HL-60 (cell line): ENCODE data around the gene RAB23.

Experiments
- CTCF ChIP-seq: IDR thresholded peaks from one replicate; pipeline ENCODE4 v1.5.1; 2011; ENCODE audit warnings: low read length, control low read depth, inconsistent platforms; ENCODE audit not compliant: insufficient read depth
- GABPA ChIP-seq: IDR thresholded peaks from 2 replicates; pipeline ENCODE4 v1.6.1; 2012; ENCODE audit warnings: low read depth
- POLR2AphosphoS5 ChIP-seq: IDR thresholded peaks from 2 replicates; pipeline ENCODE4 v1.6.1; 2012; ENCODE audit warnings: low read depth
- REST ChIP-seq: IDR thresholded peaks from 2 replicates; pipeline ENCODE4 v1.6.1; 2012; ENCODE audit warnings: low read depth; ENCODE audit not compliant: insufficient replicate concordance
- SPI1 ChIP-seq: IDR thresholded peaks from 2 replicates; pipeline ENCODE4 v1.6.1; 2012; ENCODE audit warnings: low read depth, mild to moderate bottlenecking, borderline replicate concordance

- TF ChIP-seq CTCF (no peak), SPI1 (no peak), POLR2AphosphoS5 (no peak), REST (no peak), GABPA (no peak)
These were observed 25.5 kb upstream of the RAB23 start for GRCh38 chr6:57247603-57248002.
